NCI-H1694 treated with DMSO at 0.1 percent for 48 hours (cell line): Measurements from ENCODE around the gene KIAA0408.
"Not testable (repeated sequence)": the region's sequence is repeated elsewhere in the genome, so short reads cannot be mapped to it uniquely, and the experiment has no call there.

ENCODE experiments used
- DNase-seq: peaks from one replicate; lab custom pipeline; 2025; lab: John Stamatoyannopoulos, UW

Gene KIAA0408

DNA sequence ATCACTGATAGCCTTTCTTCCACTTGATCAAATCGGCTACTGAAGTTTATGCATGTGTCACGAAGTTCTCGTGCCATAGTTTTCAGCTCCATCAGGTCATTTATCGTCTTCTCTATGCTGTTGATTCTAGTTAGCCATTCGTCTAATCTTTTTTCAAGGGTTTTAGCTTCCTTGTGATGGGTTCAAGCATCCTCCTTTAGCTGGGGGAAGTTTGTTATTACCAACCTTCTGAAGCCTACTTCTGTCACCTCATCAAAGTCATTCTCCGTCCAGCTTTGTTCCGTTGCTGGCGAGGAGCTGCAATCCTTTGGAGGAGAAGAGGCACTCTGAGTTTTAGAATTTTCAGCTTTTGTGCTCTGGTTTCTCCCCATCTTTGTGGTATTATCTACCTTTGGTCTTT lies 47.2 kb downstream of the KIAA0408 start:
- DNase-seq, result not testable (repeated sequence)
